Esophagus (tissue), 2 donors: ENCODE data around the gene LTV1. TPM values are rescaled to one million over a fixed set of nuclear protein-coding genes. Genes with fewer than 3 reads are reported as not detected.

Experiments used
- H3K27ac ChIP-seq, 2 donors: one replicate each; pipeline ENCODE4 v1.5.1; 2013; ENCODE audit warnings: low read depth in 2 of 2, mild to moderate bottlenecking in 2 of 2, inconsistent platforms in 1 of 2, low read length in 1 of 2, moderate library complexity in 1 of 2
- H3K27me3 ChIP-seq, 2 donors: one replicate each; pipeline ENCODE4 v1.6.1; 2013; ENCODE audit warnings: low read length in 2 of 2, control low read depth in 1 of 2, mild to moderate bottlenecking in 1 of 2; ENCODE audit not compliant: insufficient read depth in 2 of 2, control insufficient read depth in 1 of 2
- H3K36me3 ChIP-seq, 2 donors: one replicate each; pipeline ENCODE4 v1.6.1; 2013; ENCODE audit warnings: low read length in 1 of 2; ENCODE audit not compliant: control insufficient read depth in 2 of 2, insufficient read depth in 2 of 2
- H3K4me1 ChIP-seq, 2 donors: one replicate each; pipeline ENCODE4 v1.6.1; 2013; ENCODE audit warnings: low read length in 1 of 2; ENCODE audit not compliant: control insufficient read depth in 2 of 2, insufficient read depth in 2 of 2
- H3K4me3 ChIP-seq, 2 donors: one replicate each; pipeline ENCODE4 v1.5.1; 2013; ENCODE audit warnings: low read length in 2 of 2, mild to moderate bottlenecking in 2 of 2, low read depth in 1 of 2, moderate library complexity in 1 of 2
- H3K9me3 ChIP-seq, 2 donors: one replicate each; pipeline ENCODE4 v1.6.1; 2013; ENCODE audit warnings: mild to moderate bottlenecking in 2 of 2, low read depth in 1 of 2, low read length in 1 of 2, moderate library complexity in 1 of 2; ENCODE audit not compliant: control insufficient read depth in 2 of 2, insufficient read depth in 1 of 2
- WGBS, 2 donors: extraction: QIAGEN DNeasy Blood & Tissue Kit; methylation state at CpG; one replicate each; pipeline ENCODE4 v1.1.7; 2013; 5-methylcytosine and 5-hydroxymethylcytosine counted together
- polyA plus RNA-seq, 2 donors: library from polyadenylated mRNA; stranded (reverse); fragments of 200-250 nt; gene quantifications; one replicate each; pipeline ENCODE4 v1.2.3, GENCODE V29; 2013
- donor health status: healthy with polysubstance abuse.
- donor health status: Bipolar disorder and iron deficiency.

The LTV1 gene
- polyA plus RNA-seq, 2 donors: 15.8 to 24.5 TPM

GRCh38 chr6:143901885-143902750, 59.0 kb downstream of the LTV1 start:
- Histone ChIP-seq H3K27me3 (no peaks in the 10 kb centered on the region), H3K9me3 (no peaks in the 10 kb centered on the region), H3K4me1 (no peaks in the 10 kb centered on the region), H3K27ac (no peak overlapping the region), H3K36me3 (no peaks in the 10 kb centered on the region), H3K4me3 (no peak overlapping the region)
- 37 to 44% methylated on average over 6 of the region's 6 CpGs for WGBS, 2 donors

GRCh38 chr6:143902827-143903226, 59.7 kb downstream of the LTV1 start:
- H3K9me3 ChIP-seq: no peaks in the 10 kb centered on the region
- H3K27me3 ChIP-seq: no peaks in the 10 kb centered on the region
- no peaks in the 10 kb centered on the region for H3K36me3 ChIP-seq
- H3K27ac ChIP-seq: no peak overlapping the region
- H3K4me3 ChIP-seq: no peak overlapping the region
- WGBS, 2 donors: 84 to 95% methylated on average over 2 of the region's 2 CpGs
- H3K4me1 ChIP-seq: no peaks in the 10 kb centered on the region

DNA sequence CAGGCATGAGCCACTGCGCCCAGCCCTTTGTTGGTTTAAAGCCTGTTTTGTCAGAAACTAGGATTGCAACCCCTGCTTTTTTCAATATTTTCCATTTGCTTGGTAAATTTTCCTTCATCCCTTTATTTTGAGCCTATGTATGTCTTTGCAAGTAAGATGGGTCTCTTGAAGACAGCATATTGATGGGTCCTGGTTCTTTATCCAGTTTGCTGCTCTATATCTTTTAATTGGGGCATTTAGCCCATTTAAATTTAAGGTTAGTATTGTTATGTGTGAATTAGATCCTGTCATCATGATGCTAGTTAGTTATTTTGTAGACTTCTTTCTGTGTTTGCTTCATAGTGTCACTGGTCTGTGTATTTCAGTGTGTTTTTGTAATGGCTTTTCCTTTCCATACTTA, 67.9 kb downstream of the LTV1 start:
- H3K27ac ChIP-seq: no peak overlapping the region
- no peak overlapping the region for H3K4me3 ChIP-seq
- H3K4me1 ChIP-seq: no peaks in the 10 kb centered on the region
- no peaks in the 10 kb centered on the region for H3K9me3 ChIP-seq
- 89 to 96% methylated on average over 1 of the region's 1 CpG for WGBS, 2 donors
- H3K27me3 ChIP-seq: no peaks in the 10 kb centered on the region
- H3K36me3 ChIP-seq: no peaks in the 10 kb centered on the region

DNA sequence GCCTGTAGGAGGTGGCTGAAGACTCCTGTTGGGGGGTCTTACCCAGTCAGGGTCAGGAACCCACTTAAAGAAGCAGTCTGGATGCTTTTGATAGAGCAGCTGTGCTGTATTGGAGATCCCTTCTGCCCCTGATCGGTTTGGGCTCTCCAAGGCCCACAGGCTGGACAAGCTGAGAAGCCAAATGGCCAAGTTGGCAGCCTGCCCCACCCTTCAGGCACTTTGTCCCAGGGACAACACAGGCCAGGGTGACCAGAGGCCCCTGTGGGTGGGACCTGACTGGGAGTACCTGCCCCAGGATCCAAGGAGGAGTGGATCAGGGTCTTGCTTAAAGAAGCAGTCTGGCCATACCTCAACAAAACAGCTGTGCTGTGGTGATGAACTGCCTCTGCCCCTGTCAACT, 69.5 kb downstream of the LTV1 start:
- no peak overlapping the region for H3K4me3 ChIP-seq
- H3K36me3 ChIP-seq: no peaks in the 10 kb centered on the region
- no peaks in the 10 kb centered on the region for H3K27me3 ChIP-seq
- H3K27ac ChIP-seq: no peak overlapping the region
- H3K4me1 ChIP-seq: no peaks in the 10 kb centered on the region
- WGBS, 2 donors: 90 to 96% methylated on average over 1 of the region's 1 CpG
- no peaks in the 10 kb centered on the region for H3K9me3 ChIP-seq

Other genes starting within 250 kb of the LTV1 start
- gene PHACTR2, start 165.4 kb upstream of the LTV1 start, polyA plus RNA-seq: 10 to 100 TPM; 12.3 to 13.2 TPM
- gene ZC2HC1B, start 21.1 kb downstream of the LTV1 start, polyA plus RNA-seq: under 1 TPM; 0.08 to 0.14 TPM
- 10 to 100 TPM; 18.7 to 21.0 TPM for gene PLAGL1, start 164.9 kb downstream of the LTV1 start, polyA plus RNA-seq